Measurements from ENCODE around the gene RORC.
"Not testable (repeated sequence)": the region's sequence is repeated elsewhere in the genome, so short reads cannot be mapped to it uniquely, and the experiment has no call there.

RORC gene

DNA sequence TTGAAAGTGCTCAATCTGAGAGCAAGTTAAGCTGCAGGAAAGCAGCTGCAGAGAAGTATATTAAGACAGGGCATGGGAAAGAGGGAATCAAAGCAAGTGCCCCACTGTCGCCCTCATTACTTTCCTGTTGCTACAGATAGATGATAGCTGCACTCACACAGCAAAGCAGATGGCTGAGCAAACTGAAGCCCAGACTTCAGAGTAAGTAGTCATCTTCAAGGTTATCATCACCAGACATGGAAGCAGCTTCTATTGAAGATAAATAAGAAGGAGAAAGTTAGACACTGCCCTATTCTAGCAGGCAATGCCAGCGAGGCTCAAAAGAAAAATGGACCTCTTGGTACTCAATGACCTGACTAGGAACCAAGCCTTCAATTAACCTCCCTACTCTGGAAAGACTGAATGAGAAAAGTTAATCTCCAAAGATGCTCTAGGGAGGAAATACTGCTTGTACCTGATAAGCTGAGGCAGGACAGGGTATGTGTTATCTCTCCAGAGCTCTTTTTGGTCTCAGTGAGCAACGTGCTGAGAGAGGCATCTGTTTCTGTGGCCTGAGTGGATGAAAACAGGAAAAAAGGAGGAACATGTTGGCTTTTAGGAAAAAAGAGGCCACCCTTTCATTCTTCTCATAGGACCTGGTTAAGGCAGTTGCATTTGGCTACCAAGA is 57.2 kb downstream of the RORC start:
- no peak for DNase-seq (ENCODE audit: low read depth in 2 of 2)

DNA sequence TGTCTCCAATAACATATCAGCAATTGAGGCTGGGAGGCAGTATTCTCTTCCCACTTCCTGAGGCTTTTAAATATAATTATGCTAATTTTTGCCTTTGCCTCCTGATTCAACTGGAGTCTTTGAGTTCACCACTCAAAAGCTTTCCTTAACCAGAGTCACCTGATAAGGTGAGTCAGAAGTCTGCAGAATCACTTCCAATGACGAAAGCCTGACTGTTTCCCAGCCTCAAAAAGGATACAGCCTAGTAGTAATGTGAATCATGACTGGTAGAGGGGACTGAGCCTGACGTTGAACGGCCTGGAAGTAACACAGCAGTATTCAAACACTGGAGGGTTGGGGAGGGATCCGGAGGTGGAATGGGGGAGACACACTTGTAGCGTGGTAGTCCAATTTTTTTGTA is 57.9 kb downstream of the RORC start:
- DNase-seq (ENCODE audit: low read depth in 2 of 2) = no peak

DNA sequence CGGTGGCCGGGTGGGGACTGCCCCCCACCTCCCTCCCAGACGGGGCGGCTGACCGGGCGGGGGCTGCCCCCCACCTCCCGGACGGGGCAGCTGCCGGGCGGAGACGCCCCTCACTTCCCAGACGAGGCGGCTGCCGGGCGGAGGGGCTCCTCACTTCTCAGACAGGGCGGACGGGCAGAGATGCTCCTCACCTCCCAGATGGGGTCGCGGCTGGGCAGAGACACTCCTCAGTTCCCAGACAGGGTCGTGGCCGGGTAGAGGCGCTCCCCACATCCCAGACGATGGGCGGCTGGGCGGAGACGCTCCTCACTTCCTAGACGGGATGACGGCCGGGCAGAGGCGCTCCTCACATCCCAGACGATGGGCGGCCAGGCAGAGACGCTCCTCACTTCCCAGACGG is 62.3 kb downstream of the RORC start:
- not testable (repeated sequence) for DNase-seq (ENCODE audit: low read depth in 2 of 2)

DNA sequence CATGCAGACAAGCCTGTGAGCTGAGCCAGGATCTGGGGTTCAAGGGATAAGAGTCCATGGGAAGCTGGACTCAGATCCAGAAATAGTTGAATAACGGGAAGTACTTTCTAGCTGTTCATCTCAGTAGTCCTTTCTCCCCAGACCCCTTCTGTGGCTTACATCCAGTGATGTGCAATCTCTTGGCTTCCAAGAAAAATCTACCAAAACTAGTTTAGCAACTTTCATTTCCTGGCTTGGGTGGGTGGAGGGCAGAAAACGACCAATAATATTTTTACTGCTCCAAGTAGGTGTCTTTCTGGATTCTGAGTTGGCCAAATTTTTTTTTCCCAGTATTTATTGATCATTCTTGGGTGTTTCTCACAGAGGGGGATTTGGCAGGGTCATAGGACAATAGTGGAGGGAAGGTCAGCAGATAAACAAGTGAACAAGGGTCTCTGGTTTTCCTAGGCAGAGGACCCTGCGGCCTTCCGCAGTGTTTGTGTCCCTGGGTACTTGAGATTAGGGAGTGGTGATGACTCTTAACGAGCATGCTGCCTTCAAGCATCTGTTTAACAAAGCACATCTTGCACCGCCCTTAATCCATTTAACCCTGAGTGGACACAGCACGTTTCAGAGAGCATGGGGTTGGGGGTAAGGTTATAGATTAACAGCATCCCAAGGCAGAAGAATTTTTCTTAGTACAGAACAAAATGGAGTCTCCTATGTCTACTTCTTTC is 63.1 kb downstream of the RORC start:
- not testable (repeated sequence) for DNase-seq (ENCODE audit: low read depth in 2 of 2)

DNA sequence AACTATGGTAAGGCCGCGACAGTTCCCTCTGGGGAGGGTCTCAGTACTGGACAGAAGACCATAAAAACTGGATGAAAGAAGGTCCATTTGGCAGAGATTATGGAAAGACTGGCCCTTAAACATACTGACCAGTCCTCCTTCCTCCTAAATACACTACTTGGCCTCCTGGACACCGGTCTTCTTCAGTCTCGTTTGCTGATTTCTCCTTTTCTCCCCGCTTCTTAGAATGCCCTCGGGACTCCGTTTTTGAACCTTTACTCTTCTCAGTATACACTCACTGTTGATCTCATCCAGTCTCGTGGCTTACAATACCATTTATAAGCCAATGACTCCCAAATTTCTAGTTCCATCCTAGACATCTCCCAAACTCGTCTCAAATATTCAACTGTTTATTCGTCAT is 67.6 kb downstream of the RORC start:
- no peak for DNase-seq (ENCODE audit: low read depth in 2 of 2)

DNA sequence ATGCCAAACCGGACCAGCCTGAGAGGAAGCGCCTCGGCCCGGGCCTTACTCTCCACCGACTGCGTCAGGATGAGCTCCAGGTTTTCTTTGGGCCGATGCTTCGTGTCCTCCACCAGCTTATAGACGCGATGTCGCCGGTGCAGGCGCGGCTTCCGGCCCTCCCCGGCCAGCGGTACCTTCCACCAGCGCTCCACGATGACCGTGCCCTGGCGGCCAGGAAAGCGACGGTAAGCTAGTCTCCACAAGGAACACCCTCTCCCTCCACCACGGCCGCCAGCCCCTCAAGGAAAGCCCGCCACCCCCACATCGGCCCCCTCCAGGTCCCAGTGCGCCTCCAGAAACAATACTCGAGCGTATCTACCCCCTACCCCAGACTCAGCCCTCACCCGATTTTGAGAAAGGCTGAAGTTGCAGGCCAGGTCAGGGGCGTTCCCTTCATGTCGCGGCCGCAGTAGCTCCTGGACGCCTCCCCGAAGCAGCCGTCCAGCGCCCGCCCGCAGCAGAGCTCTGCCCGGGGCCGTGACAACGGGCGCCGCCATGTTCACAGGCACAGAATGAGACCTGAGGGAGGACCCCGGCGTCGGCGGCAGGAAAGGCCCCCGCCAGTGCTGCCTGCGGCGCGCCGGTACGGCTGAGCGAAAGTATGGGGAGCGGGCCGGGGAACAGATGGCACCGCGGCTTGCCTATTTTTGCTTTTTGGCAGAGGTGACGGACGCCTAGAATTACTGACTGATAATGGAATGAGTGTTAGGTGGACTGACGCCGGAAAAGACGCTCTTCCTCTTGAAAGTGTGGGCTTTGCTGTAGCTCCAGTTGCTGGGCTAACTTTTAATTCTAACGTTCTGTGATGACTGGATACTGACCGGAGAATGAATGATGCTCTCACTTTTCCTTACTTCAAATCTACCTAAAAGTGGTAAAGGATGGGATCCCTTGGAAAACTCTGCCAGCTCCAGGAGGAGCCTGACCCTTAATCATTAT is 68.4 kb downstream of the RORC start, which contains the start of gene MRPL9:
TSS of gene MRPL9 (minus strand) at position 556 of the 981 bp plus-strand sequence. CDS start at position 539, 17 bp downstream.
- DNase-seq (ENCODE audit: low read depth in 2 of 2) = peak; percentile 81 to 84

DNA sequence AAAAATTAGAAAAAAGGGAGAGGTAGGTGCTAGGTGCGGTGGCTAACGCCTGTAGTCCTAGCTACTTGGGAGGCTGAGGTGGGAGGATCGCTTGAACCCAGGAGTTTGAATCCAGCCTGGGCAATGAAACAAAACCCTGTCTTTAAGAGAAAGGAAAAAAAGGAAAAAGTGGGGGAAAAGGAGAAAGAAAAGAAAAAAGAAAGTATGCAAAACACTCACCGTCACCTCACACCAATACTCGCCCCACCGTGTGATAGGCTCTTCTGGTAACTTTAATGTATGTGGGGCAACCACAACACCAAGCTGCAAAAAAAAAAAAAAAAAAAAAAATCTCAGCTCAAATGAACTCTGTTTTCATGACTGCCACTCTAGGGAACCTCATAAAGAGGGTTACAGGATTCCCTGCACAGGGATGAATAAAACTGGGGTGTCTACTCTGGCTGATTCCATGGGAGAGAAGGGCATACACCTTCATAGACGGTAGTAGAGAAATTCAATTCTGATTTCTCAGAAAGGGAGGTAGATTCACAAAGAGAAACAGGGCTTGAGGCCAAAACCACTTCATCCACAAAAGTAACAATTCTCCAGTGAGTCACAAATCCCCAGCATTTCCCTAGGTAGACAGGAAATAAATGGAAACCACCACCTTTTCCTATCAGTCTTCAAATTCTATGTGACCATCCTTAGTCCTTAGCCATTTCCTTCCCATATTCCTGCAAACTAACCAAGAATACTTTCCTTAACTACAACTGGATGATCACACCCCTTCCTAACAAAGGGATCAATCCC is 70.8 kb downstream of the RORC start:
- DNase-seq (ENCODE audit: low read depth in 2 of 2) = no peak

DNA sequence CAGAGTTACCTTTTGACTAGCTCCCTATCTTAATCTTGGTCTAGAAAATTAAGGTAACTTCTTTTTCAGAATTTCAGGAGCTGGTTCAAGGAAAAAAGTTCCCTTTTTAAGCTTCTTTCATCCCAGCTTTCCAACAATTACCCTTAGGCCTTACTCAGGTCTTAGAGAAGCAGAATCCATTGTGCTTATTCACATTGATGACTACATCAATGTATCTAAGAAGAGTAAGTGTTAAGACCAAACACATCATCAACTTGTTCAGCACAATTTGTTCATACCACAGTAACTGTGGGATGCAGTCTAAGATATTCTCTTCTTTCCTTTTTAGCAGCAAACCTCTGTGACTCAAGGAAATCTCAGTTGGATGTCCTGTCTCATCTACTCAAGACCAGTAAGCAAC is 72.4 kb downstream of the RORC start:
- DNase-seq (ENCODE audit: low read depth in 2 of 2) = no peak

DNA sequence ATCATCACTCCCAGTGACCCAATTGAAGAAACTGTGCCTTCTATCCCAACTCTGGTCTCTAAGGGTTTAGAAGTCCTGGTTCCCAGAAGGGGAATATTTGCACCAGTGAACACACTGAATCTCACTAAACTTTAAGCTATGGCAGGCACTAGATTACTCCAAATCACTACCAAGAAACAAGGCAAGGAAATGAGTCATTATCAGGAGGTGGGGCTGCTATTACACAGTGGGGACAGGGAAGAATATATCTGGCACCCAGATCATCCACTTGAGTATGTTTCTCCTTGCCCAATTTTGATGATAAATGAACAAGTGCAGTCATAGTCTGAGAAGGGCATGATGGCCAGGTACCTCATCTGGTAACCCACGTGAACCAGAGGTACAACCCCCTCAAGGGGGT is 75.3 kb downstream of the RORC start:
- no peak for DNase-seq (ENCODE audit: low read depth in 2 of 2)
